K562 (cell line): Measurements from ENCODE around the gene INPP5D. TPM values are rescaled to one million over a fixed set of nuclear protein-coding genes. Genes with fewer than 3 reads are reported as not detected.
A peak's percentile ranks its signal among the peaks of the same experiment; 100 is the strongest.

Source experiments
- GATA2 ChIP-seq: sonication (generic); formaldehyde crosslinking; IDR thresholded peaks from 2 replicates; pipeline ENCODE4 v1.4.0; 2020; ENCODE audit warnings: mild to moderate bottlenecking, missing genetic modification reagents
- HIVEP1 ChIP-seq: fragments of 250-450 bp; sonication (Bioruptor Pico); IDR thresholded peaks from 2 replicates; pipeline ENCODE4 v1.4.0; 2020; ENCODE audit warnings: mild to moderate bottlenecking
- KLF1 ChIP-seq: fragments of 450-650 bp; IDR thresholded peaks from 2 replicates; pipeline ENCODE4 v1.6.1; 2016; ENCODE audit warnings: missing genetic modification characterization, missing compliant biosample characterization
- KLF16 ChIP-seq: IDR thresholded peaks from 2 replicates; pipeline ENCODE4 v1.6.1; 2016; ENCODE audit warnings: antibody characterized with exemption
- RBM15 ChIP-seq: fragments of 200-400 bp; formaldehyde crosslinking; IDR thresholded peaks from 2 replicates; pipeline ENCODE4 v1.6.1; 2018; ENCODE audit warnings: mild to moderate bottlenecking, low read length, moderate library complexity; ENCODE audit not compliant: insufficient read depth
- SMARCE1 ChIP-seq: fragments of 450-650 bp; IDR thresholded peaks from 2 replicates; pipeline ENCODE4 v1.7.1; 2016; ENCODE audit warnings: mild to moderate bottlenecking
- ZNF668 ChIP-seq: fragments of 250-450 bp; sonication (Bioruptor Pico); IDR thresholded peaks from 2 replicates; pipeline ENCODE4 v1.8.0; 2022; ENCODE audit warnings: mild to moderate bottlenecking, inconsistent platforms
- ZNF780A ChIP-seq: fragments of 250-450 bp; sonication (Bioruptor Pico); IDR thresholded peaks from 2 replicates; pipeline ENCODE4 v1.5.0; 2021; ENCODE audit warnings: mild to moderate bottlenecking
- polyA plus RNA-seq, 8 experiments: library from polyadenylated mRNA; depleted of rRNA in 4 of 8; stranded (reverse) in 5 of 8; unstranded in 3 of 8; fragments of >200 nt; fragmentation: Nextera tagmentation in 2 of 8; fragmentation: Illumina TruSeq in 1 of 8; extraction: Ambion mirVana in 2 of 8; extraction: Trizol in 1 of 8; gene quantifications; 2 replicates each; pipeline versions ENCODE4 v1.2.1 to v1.2.3, GENCODE V29; 2011 to 2014; ENCODE audit warnings: inconsistent platforms in 1 of 8, missing spikeins in 1 of 8
- total RNA-seq, 7 experiments: library from RNA; depleted of rRNA in 6 of 7; stranded (reverse); fragments of >200 nt in 6 of 7; fragmentation: Illumina TruSeq in 2 of 7; extraction: Trizol in 2 of 7; gene quantifications; 2 replicates each; pipeline versions ENCODE4 v1.2.1 to v1.2.3, GENCODE V29; 2011 to 2021; ENCODE audit warnings: low replicate concordance in 1 of 7
- TF ChIP-seq, protein P1 (sequence below): fragments of 150-350 bp; conservative IDR thresholded peaks from 2 replicates; pipeline ENCODE4 v1.6.1; 2014; ENCODE audit warnings: low read length
- TF ChIP-seq, protein P2 (sequence below), 2 experiments: fragments of 450-650 bp; IDR thresholded peaks; 2 replicates each; pipeline ENCODE4 v1.6.1; 2016; ENCODE audit warnings: mild to moderate bottlenecking in 2 of 2, borderline replicate concordance in 1 of 2, low read depth in 1 of 2, moderate library complexity in 1 of 2
- TF ChIP-seq, protein P3 (sequence below): fragments of 450-650 bp; IDR thresholded peaks from 2 replicates; pipeline ENCODE4 v1.6.1; 2017; ENCODE audit warnings: antibody characterized with exemption, mild to moderate bottlenecking

The INPP5D gene
- total and polyA plus RNA-seq, 9 of the 15 experiments (the other 6 are each of a cell fraction or from before 2014, with no cell fraction given): 0.55 to 6.2 (median 2.2) TPM

DNA sequence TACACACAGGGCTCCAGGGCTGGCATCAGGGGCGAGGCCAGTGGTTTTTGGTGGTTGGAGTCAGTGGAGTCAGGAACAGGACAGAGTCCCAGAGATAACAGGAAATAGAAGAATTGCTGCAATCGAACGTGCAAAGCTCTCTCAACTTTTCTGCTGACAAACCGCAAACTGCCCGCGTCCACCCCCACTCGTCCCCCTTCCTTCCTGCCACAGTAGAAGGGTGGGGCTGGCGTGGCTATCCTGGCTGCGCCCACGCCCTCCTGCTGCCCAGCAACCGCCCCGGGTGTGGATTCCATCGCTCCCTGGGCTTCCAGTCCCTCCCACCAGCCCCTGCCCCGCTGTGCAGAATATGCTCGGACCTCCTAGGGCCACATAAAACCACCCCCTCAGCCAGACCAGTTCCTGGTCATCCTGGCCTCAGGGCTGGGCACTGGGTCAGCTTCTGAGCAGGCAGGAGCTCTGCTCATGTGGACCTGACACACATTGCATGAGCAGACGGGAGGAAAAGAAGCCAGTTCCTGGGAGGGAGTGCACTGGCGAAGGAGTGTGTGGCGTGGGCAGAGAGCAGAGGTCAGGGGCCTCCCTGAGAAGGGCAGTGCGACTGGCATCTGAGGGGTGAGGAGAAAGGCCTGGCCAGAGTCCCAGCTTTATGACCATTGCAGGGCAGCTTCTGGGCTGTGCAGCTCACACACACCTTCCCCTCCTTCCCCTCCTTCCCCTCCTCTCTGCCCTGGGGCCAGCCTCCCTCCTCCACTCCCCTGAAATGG lies 105.9 kb downstream of the INPP5D start (continued):
- TF ChIP-seq, protein P1, sequence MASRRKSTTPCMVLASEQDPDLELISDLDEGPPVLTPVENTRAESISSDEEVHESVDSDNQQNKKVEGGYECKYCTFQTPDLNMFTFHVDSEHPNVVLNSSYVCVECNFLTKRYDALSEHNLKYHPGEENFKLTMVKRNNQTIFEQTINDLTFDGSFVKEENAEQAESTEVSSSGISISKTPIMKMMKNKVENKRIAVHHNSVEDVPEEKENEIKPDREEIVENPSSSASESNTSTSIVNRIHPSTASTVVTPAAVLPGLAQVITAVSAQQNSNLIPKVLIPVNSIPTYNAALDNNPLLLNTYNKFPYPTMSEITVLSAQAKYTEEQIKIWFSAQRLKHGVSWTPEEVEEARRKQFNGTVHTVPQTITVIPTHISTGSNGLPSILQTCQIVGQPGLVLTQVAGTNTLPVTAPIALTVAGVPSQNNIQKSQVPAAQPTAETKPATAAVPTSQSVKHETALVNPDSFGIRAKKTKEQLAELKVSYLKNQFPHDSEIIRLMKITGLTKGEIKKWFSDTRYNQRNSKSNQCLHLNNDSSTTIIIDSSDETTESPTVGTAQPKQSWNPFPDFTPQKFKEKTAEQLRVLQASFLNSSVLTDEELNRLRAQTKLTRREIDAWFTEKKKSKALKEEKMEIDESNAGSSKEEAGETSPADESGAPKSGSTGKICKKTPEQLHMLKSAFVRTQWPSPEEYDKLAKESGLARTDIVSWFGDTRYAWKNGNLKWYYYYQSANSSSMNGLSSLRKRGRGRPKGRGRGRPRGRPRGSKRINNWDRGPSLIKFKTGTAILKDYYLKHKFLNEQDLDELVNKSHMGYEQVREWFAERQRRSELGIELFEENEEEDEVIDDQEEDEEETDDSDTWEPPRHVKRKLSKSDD: no peak
- peak; percentile 15; the same call in 1 of the 2 replicates for TF ChIP-seq KLF16
- TF ChIP-seq ZNF780A (CRISPR knock-in tag): no peak
- no peak for TF ChIP-seq ZNF668 (CRISPR knock-in tag)
- TF ChIP-seq KLF1: peak; percentile 39; the same call in 1 of the 2 replicates
- TF ChIP-seq, protein P2, sequence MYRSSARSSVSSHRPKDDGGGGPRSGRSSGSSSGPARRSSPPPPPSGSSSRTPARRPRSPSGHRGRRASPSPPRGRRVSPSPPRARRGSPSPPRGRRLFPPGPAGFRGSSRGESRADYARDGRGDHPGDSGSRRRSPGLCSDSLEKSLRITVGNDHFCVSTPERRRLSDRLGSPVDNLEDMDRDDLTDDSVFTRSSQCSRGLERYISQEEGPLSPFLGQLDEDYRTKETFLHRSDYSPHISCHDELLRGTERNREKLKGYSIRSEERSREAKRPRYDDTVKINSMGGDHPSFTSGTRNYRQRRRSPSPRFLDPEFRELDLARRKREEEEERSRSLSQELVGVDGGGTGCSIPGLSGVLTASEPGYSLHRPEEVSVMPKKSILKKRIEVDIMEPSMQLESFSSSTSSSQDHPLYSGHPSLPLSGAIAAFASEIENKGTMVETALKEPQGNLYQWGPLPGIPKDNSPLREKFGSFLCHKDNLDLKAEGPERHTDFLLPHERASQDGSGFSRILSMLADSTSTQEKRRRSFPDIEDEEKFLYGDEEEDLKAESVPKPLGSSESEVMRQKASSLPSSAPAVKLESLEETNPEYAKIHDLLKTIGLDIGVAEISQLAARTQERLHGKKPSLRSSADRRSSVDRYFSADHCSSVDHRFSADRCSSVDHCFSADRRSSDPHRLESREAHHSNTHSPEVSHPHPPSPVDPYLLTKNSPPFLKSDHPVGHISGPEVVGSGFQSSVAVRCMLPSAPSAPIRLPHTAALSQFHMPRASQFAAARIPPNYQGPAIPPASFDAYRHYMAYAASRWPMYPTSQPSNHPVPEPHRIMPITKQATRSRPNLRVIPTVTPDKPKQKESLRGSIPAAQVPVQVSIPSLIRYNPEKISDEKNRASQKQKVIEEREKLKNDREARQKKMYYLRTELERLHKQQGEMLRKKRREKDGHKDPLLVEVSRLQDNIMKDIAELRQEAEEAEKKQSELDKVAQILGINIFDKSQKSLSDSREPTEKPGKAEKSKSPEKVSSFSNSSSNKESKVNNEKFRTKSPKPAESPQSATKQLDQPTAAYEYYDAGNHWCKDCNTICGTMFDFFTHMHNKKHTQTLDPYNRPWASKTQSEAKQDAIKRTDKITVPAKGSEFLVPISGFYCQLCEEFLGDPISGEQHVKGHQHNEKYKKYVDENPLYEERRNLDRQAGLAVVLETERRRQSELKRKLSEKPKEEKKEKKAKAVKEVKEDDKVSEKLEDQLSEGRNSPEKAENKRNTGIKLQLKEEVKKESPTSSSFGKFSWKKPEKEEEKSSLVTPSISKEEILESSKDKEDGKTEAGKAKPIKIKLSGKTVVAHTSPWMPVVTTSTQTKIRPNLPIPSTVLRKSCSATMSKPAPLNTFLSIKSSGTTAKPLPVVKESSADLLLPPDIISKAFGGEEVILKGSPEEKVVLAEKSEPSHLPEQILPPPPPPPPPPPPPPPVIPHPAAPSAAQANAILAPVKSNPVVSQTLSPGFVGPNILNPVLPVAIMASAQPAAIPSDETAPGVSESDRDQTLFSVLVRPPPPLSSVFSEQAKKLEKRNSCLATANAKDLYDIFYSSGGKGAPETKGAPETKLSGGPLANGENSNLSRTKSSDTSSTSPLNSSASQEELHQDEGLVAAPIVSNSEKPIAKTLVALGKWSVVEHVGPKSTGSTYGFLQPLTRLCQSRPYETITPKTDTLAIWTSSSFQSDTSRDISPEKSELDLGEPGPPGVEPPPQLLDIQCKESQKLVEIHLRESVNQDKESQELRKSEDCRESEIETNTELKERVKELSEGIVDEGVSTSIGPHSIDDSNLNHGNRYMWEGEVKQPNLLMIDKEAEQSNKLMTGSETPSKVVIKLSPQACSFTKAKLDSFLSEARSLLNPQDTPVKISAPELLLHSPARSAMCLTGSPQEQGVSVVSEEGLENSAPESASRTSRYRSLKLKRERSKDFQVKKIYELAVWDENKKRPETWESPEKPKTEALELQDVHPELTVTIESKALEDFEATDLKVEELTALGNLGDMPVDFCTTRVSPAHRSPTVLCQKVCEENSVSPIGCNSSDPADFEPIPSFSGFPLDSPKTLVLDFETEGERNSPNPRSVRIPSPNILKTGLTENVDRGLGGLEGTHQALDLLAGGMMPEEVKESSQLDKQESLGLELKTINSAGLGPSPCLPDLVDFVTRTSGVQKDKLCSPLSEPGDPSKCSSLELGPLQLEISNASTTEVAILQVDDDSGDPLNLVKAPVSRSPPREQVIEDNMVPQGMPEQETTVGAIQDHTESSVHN (IDR thresholded peaks at IDR 0.05; ENCODE audit: borderline replicate concordance in 1 of 2, low read depth in 1 of 2): no peak
- TF ChIP-seq RBM15: no peak
- TF ChIP-seq SMARCE1: peak; percentile 57; the same call in 1 of the 2 replicates
- no peak for TF ChIP-seq HIVEP1 (CRISPR knock-in tag)
- TF ChIP-seq, protein P3, sequence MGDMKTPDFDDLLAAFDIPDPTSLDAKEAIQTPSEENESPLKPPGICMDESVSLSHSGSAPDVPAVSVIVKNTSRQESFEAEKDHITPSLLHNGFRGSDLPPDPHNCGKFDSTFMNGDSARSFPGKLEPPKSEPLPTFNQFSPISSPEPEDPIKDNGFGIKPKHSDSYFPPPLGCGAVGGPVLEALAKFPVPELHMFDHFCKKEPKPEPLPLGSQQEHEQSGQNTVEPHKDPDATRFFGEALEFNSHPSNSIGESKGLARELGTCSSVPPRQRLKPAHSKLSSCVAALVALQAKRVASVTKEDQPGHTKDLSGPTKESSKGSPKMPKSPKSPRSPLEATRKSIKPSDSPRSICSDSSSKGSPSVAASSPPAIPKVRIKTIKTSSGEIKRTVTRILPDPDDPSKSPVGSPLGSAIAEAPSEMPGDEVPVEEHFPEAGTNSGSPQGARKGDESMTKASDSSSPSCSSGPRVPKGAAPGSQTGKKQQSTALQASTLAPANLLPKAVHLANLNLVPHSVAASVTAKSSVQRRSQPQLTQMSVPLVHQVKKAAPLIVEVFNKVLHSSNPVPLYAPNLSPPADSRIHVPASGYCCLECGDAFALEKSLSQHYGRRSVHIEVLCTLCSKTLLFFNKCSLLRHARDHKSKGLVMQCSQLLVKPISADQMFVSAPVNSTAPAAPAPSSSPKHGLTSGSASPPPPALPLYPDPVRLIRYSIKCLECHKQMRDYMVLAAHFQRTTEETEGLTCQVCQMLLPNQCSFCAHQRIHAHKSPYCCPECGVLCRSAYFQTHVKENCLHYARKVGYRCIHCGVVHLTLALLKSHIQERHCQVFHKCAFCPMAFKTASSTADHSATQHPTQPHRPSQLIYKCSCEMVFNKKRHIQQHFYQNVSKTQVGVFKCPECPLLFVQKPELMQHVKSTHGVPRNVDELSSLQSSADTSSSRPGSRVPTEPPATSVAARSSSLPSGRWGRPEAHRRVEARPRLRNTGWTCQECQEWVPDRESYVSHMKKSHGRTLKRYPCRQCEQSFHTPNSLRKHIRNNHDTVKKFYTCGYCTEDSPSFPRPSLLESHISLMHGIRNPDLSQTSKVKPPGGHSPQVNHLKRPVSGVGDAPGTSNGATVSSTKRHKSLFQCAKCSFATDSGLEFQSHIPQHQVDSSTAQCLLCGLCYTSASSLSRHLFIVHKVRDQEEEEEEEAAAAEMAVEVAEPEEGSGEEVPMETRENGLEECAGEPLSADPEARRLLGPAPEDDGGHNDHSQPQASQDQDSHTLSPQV: peak; percentile 8; the same call in 1 of the 2 replicates
- TF ChIP-seq GATA2 (CRISPR knock-in tag): no peak
